ENCODE results near the gene KIAA0232. TPM values are rescaled to one million over a fixed set of nuclear protein-coding genes. Genes with fewer than 3 reads are reported as not detected.

KIAA0232 gene
- total and polyA plus RNA-seq, 9 of the 15 experiments (the other 6 are each of a cell fraction or from before 2014, with no cell fraction given) = 3.5 to 17.4 (median 13.0) TPM

DNA sequence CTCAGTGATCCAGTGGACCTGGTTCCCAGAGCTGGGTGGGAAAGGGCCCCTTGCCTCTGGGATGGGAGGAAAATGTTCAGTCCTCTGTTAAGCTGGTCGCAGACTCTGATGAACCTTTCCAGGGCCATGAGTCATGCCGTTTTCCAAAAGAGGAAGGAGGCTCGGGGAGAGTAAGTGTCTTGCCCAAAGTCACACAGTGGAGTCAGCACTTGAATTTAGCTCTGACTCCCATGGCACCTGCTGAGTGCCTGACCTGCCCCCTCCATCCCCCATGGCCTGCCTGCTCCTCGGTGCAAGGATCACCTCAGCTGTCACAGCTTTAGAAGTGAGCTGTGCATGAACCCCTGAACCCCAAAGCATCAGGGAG lies 14.0 kb upstream of the KIAA0232 start (continued):
- TF ChIP-seq, protein P1, sequence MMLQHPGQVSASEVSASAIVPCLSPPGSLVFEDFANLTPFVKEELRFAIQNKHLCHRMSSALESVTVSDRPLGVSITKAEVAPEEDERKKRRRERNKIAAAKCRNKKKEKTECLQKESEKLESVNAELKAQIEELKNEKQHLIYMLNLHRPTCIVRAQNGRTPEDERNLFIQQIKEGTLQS (IDR thresholded peaks at IDR 0.05) = peak; percentile 85
- TF ChIP-seq, protein P1 (CRISPR knock-in tag; conservative IDR thresholded peaks at IDR 0.05) = no peak
- TF ChIP-seq ZBED1 (IDR thresholded peaks at IDR 0.05) (no peak), MAFG (tag; conservative IDR thresholded peaks at IDR 0.05) (peak; percentile 32; the same call in 1 of the 2 replicates), ZNF133 (CRISPR knock-in tag; IDR thresholded peaks at IDR 0.05) (no peak), SMARCE1 (IDR thresholded peaks at IDR 0.05) (0 out of 2 replicates have a peak, but pooled peaks have one; percentile 28), MEF2A (IDR thresholded peaks at IDR 0.05; ENCODE audit: control insufficient read depth, low read depth, low read length) (no peak), LEF1 (IDR thresholded peaks at IDR 0.05) (no peak), ZNF57 (CRISPR knock-in tag; IDR thresholded peaks at IDR 0.05) (no peak), MYNN (IDR thresholded peaks at IDR 0.05) (no peak), MYNN (CRISPR knock-in tag; IDR thresholded peaks at IDR 0.05) (no peak), BHLHE40 (IDR thresholded peaks at IDR 0.05; ENCODE audit: low read length) (0 out of 2 replicates have a peak, but pooled peaks have one; percentile 17), NFE2 (IDR thresholded peaks at IDR 0.05; ENCODE audit: low read depth) (peak; percentile 50; the same call in 1 of the 2 replicates), GABPB2 (CRISPR knock-in tag; conservative IDR thresholded peaks at IDR 0.05) (no peak), ARID4B (CRISPR knock-in tag; IDR thresholded peaks at IDR 0.05) (no peak), PTRF (tag; IDR thresholded peaks at IDR 0.05) (no peak), ZNF511 (CRISPR knock-in tag; IDR thresholded peaks at IDR 0.05) (no peak), SLC30A9 (CRISPR knock-in tag; IDR thresholded peaks at IDR 0.05) (no peak), BACH1 (tag; IDR thresholded peaks at IDR 0.05) (no peak), CTBP1 (IDR thresholded peaks at IDR 0.05; ENCODE audit: borderline replicate concordance) (peak; percentile 23; the same call in 1 of the 2 replicates), MYC (IDR thresholded peaks at IDR 0.05; ENCODE audit: low read depth, low read length) (peak; percentile 24; the same call in 1 of the 2 replicates), MYC (CRISPR knock-in tag; IDR thresholded peaks at IDR 0.05; ENCODE audit: borderline replicate concordance, low read depth) (no peak), ZNF75A (CRISPR knock-in tag; IDR thresholded peaks at IDR 0.05) (no peak), EZH2 (IDR thresholded peaks at IDR 0.05; ENCODE audit: borderline replicate concordance, low read depth, low read length) (no peak)
- TF ChIP-seq, protein P2, sequence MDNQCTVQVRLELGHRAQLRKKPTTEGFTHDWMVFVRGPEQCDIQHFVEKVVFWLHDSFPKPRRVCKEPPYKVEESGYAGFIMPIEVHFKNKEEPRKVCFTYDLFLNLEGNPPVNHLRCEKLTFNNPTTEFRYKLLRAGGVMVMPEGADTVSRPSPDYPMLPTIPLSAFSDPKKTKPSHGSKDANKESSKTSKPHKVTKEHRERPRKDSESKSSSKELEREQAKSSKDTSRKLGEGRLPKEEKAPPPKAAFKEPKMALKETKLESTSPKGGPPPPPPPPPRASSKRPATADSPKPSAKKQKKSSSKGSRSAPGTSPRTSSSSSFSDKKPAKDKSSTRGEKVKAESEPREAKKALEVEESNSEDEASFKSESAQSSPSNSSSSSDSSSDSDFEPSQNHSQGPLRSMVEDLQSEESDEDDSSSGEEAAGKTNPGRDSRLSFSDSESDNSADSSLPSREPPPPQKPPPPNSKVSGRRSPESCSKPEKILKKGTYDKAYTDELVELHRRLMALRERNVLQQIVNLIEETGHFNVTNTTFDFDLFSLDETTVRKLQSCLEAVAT (IDR thresholded peaks at IDR 0.05) = no peak
- TF ChIP-seq, protein P3, sequence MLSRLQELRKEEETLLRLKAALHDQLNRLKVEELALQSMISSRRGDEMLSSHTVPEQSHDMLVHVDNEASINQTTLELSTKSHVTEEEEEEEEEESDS (CRISPR knock-in tag; IDR thresholded peaks at IDR 0.05) = no peak

Data from K562 (cell line).